NCI-H2029 treated with DMSO at 0.1 percent for 48 hours (cell line): ENCODE results near the gene ABCA12.

Experiments
- DNase-seq: peaks from one replicate; lab custom pipeline; 2025; lab: John Stamatoyannopoulos, UW

The ABCA12 gene

DNA sequence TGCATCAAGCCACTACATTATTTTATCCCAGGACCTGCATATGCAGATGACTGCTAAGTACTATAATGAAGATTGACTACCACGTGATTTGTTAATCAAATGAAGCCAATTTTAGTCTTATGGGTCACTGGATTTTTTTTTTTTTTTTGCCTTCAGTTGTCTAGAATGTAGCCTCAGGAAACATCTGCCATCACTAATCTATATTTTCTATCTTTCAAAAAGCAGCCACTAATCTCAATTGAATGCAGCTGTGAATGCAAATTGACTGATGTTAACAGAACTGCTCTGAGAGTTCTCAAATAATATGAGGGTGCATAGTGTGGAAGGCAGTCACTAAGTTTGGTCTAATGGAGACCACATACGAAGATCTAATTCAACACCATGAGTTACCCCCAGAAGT is 106.3 kb downstream of the ABCA12 start:
- no peak for DNase-seq

DNA sequence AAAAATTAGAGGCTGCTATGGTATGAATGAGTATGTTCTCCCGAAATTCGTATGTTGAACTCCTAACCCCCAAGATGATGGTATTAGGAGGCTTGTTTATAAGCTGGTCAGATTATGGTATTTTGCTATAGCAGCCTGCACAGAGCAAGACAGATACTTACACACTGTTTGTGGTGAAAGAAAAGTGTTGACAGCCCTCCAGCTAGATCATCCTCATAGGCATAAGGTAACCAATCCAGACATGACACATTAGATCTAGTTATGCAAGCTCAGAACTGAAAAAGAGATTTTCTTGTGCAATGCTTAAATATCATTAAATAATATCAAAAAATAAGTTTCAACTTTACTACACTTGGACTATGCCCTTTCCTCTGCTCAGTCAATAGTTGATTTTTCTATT is 107.1 kb downstream of the ABCA12 start:
- no peak for DNase-seq

DNA sequence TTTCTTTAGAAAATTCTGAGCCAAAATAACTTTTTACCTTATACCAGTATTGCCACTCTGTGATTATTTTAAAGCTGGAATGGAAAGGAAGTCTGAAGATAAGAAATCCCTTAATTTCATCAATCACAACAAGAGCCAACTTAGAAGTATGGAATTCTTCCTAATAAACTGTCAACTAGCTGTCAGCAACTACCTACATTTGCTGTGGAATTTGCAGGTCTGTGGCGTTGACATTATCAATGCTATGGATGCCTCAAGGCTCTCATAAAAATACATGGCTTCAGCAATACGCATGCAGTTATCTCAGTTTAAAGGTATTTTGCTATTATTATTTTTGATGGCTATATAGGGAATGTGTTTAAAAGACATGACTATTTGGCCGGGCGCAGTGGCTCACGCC is 108.5 kb downstream of the ABCA12 start:
- DNase-seq = no peak

DNA sequence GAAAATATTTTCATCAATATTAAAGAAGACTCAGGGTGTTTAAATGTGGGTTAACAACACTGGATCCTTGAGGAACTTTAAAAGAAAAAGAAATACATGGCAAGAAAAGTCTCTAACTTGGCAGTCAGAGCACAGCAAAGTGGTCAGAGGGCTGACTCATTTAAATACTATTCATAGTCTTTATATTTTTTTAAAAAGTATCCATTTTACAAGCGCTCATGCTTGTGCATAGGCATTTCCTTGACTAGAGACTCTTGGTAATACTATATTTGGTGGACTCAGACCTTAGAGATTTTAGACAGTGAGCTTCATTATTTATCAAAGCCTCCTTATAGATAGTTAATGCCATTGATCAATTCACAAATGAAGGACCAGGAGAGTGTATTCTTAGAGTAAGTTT is 110.2 kb downstream of the ABCA12 start:
- no peak for DNase-seq

DNA sequence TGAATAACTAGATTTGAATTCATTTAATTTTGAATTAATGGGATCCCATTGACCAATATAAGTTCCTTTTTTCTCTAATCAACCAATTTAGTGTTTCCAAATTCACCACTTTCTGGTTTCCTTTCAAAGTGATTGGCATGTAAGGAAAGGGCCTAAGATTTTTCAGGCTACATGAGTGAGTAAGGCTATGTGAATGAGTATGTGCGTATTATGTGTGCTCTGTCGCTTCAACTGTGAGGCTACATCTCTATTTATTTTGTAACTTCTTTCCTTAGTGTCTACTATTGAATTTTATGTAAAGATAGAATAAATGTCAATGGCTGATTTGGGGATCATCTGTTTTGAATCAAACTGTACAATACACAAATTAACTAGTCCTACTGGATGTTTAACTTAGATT is 110.6 kb downstream of the ABCA12 start:
- DNase-seq = no peak

DNA sequence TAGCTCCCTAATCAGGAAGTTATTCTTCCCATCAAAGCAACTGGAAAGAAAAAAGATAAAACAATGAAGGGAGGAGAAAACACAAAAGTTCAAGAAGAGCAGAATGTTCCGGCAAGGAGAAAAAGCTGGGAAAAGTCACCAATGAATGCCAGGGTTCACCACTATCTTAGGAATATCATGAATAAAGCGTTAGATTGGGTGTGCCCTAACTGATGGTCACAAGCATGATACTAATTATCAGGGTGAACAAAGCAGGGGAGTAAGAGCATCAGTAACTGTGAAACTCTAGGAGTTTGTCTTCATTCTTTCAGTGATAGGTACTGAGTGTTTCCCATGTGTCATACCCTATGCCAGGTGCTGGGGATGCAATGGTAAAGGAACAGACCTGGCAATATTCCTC is 115.5 kb downstream of the ABCA12 start:
- no peak for DNase-seq

DNA sequence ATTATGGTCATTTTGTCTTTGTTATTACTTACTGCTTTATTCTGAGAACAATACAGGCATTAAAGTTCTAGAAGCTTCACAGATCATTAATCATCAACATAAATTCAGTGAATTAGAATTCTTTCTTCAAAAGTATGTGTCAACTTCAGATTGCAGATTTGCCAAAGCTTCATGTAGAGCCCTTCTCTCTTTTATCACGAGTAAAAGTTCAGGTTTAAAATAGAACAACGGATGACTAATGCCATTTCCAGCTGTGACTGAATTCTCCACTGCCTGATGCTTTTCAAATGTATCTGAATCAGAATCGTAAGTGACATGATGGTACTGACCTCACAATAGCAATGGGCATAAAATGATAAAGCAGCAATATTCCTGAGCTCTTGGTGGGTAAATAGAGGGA is 116.0 kb downstream of the ABCA12 start:
- no peak for DNase-seq

DNA sequence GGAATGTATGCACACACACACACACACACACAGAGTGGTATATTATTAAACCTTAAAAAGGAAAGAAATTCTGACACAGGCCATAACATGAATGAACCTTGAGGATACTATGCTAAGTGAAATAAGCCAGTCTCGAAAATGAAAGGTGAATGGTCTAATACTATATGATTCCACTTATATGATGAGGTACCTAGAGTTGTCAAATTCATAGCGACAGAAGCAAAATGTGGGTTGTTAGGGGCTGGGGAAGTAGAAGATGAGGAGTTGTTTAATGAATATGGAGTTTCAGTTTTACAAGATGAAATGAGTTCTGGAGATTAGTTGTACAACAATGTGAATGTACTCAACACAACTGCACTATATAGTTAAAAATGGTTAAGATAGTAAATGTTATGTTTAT is 118.1 kb downstream of the ABCA12 start:
- no peak for DNase-seq

DNA sequence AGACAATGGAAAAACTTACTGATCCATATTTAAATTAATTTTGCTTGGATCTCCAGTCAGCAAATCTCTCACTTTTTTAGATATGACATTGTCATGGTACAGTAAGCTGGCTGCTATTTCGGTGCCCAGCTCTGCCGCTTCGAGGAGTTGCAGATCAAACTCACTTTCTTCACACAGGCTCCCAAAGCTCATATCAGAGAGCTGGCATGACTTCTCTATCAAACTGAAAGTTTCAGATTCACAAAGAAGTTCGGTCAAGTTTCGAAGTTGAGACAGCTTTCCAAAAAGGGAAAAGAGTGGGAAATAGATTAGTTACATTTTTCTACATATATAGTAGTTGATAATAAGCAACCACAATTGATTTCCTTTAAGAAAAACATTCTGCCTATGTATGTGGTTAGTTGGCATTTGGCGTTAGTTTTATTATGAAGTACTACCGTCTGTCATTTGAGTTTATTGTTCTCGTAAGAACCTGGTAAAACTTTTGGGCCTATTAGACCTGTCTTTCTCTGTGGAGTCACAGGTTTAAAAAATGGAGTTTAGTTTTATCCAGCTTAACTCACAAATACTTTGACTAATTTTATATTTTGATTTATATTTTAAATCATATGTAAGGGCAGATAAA is 118.8 kb downstream of the ABCA12 start:
- DNase-seq = no peak

DNA sequence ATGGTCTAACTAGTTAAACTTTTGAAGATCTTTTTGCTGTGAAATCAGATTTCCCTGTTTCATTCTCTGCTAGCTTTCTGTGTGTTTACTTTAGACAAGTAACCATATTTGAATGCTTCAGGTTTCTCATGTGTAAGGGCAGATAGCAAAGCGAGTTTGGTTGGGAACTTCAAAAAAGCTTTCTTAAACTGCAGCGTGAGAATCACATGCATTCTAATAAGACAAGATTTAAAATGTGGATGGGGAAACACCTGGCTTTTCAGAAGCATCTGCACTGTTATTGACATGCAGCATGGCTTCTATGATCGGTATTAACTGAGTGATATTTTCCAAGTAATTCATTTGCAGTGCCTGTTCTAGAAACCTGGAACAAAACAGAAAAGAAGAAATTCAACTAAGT is 119.3 kb downstream of the ABCA12 start:
- no peak for DNase-seq

DNA sequence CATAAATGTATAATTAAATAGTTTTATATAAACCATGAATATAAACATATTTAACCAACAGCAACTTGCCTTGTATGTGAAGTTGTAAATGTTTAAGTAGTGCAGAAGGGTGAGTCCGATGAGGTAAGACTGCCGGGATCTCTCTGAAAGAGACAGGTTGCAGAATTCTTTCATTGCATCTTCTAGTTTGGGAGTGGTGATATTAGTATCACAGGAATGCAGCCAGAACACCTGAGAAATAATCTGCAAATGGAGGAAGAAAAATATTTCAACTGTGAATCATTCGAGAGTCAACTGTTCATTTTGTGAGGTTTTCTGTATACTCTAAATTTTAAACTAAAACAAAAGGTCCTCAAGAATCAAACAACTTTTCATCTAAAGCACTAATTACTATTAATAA is 123.0 kb downstream of the ABCA12 start:
- no peak for DNase-seq

DNA sequence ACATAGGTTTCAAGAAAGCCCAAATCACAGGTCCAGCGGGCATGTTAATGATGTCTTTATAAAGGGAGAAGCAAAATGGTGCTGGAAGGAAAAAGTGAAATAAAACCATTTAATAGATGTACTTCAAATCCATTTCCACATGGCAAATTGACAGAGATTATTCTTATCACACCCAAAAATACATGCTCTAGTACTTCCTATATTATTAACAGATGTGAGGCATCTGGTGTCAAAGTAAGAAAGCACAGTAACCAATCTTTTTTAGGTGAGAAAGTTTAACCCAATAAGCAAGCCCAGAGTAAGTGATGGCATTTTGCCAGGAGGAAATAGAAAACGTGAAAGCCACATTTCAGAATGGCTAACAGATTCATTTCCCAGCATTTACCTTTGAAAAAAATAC is 128.0 kb downstream of the ABCA12 start:
- DNase-seq = no peak

DNA sequence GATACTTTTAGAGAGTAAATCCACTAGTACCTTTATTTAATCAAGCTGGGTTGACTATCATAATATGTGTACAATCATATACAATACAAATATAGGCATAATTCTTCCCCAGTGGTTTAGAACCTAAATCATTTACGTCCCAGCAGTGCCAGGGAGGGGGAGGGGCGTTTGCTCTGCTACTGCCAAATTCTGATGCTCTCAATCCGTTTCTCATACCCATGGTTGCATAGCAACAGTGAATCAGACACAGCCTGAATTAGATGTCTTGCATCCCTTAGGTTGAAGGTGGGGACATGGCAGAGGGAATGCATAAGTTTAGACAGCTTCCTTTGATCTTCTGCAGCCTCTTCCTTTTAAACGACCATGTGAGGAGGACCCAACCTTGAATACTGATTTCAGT is 135.4 kb downstream of the ABCA12 start:
- no peak for DNase-seq

DNA sequence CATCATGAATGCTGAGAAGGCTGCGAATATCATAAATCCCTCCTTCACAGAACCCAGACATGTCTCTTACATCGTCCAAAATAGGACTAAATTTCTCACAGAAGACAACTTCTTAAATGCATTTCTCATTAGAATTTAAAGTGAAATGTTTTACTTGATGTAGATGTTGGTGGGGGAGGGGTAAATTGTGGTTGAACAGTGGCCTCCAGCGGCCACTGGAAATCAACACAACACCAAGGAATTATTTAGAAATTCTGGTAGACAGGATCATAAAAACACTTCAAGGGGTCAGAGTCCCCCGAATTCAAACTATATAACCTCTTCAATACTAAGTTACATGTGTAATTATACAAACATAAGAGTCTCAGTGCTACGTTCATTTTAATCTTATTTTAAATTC is 135.9 kb downstream of the ABCA12 start:
- DNase-seq = peak; percentile 5

DNA sequence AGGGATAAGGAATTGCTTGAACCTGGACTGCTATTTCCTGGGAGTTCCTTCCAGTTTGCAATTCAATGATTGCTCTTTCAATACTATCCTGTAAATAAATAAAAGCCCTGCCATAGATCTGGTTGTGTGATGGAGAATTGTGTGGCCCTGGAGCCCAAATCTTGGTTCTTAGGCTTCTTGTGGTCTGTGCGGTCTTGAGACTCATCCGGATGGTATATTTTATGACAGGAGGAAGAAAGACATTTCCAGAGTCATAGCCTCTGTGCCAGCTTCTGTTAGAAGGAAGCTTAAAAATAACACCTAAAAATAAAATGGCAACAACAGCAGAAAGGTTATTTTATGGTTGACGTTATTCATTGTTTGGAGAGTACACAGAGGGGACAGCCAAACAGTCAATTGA is 137.7 kb downstream of the ABCA12 start:
- no peak for DNase-seq

DNA sequence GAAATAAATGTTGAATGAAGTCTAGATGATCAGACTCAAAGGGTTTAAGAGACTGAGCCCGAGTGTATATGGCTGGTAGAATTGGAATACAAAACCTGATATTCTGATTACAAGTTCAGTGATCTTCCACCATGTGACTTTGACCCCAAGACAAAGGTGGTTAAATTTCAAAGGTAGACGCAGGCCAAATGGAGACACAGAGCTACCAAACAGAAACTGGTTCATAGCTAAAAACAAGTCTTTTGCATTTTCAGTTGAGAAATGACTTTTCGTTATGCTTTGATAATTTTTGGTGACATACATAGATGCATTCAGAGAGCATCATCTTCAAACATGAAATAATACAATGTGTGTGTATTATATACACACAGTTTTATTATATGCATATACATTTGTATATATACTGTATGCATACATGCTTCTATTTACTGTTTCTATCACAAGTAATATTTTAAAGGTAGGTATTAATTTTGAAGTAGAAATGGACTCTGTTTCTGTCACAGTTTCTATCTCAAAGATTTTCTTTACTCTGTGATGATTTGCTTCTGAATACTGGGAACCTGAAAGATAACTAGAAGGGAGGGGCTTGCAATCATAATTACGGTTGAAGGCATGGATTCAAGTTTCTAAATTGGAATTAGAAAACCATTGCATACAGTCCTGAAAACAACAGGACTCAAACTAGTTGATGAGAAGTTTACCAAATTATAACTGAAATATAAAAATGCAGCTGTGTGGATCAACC is 142.3 kb downstream of the ABCA12 start:
- no peak for DNase-seq

DNA sequence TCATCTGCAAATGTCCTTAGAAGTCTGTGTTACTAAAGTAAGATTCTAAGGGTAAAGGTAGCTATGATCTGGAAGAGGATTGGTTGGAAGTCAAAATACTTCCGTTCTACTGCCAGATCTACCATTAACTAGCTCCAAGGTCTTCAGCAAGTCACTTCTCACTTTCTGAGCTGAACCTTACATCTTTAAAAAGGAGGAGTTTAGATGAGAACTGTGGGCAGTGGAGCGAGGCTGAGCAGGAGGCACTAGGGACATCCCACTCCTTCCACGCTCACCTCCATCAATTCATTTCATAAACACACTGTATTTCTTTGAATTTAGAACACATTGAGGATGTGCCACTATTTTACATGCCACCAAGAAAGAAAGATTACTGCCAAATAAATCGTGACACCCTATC is 143.0 kb downstream of the ABCA12 start:
- no peak for DNase-seq

DNA sequence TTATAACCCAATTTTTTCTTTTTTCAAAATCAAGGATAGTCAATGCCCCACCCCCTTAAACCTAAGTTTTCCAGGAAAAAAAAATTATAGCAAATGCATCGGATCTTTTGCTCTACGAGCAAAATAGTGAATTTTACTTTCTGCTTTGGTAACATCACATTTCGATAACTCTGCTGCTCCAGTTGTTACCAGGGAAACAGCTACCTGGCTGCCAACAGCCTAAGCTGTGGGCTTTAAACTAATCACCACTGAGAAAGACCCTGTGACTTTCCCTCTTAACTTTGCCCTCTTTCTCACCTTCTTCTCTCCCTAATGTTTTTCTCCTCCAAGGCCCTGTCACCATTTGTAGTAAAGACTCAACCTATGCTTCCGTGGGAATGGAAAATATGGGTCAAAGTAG is 145.5 kb downstream of the ABCA12 start:
- no peak for DNase-seq

DNA sequence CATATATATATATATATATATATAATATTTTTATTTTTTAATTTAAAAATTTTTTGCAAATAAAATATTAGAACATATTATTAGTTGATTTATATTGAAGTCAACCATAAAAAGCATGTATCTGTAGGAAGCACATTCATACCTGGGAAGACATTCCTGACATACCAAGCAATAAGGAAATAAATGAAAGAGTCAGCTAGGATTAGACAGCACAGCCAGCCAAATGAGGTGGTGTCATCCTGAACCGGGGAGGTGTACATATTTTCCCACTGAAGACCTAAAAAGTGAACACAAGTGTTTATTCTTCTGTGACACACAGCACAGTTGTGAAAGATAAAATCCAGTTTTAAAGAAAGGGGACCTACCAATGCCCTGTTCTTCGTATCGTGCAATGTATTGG is 149.2 kb downstream of the ABCA12 start:
- no peak for DNase-seq

DNA sequence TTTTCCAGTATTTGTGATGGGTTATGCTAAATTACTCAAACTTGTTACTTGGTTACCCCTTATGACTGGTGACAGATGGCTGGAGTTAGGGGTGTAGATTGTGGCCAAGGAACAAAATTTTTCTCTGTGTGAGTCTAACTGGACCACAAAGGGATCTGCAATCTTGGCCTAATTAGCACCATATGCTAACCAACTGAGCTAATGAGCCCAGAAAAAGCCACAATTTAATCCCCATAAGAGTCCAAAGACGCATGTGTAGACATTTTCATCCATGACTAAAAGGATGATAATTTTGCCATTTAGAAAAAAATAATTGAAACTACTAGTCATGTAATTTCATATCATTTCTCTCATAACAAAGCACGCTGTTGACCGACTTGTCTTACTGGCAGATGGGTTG is 151.2 kb downstream of the ABCA12 start:
- no peak for DNase-seq

DNA sequence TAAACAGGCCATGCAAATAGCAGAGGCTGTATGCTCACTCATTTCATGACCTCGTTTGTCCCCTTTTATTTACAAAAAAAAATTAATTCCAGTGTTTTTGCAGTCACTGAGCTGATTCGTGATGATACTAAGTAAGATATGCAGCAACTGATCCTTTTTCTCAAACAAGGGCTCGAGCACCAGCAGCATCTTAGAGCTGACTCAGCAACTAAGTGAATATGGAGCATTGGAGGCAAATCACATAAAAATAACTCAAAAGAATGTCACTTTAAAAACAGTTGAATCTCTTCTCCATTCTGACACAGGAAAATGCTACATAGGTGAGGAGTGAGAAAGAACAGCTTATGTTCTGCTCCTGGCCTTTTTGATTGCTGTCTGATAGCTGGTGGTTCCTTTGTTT is 152.8 kb downstream of the ABCA12 start:
- DNase-seq = no peak

DNA sequence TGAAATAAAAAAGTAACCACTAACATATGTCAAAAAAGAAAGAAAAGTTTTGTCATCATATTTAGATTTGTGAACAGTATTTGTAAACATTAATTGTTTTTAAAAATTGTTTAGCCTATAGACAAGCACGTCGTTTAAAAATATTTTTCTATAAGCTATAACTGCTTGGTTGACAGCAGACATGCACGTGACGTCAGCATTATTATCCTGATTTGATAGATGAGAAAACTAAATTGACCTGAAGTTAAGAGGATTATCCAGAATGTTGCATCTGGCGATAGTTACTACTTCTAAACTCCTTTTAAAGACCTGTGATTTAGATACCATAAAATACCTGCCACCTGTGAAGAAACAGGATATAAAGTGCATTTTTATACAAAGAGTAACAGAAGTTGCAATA is 172.0 kb downstream of the ABCA12 start:
- DNase-seq = no peak

DNA sequence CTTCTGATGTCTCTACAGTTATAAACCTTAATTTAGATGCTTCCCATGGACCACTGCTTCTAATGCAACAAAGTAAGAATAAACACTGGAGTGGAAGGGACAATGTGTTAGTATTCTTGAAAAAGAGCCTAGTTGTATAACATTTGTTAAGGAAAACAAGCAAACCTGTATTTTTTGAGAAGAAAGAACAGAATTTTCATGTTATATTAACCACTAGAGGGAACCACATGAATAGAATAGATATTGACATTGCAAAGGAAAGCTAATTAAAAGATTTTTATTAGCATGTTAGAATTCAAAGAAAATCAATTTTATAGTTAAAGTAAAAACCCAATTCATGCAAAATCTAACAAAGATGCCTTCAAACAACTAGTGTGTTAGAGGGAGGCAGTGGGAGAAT is 177.7 kb downstream of the ABCA12 start:
- DNase-seq = no peak

DNA sequence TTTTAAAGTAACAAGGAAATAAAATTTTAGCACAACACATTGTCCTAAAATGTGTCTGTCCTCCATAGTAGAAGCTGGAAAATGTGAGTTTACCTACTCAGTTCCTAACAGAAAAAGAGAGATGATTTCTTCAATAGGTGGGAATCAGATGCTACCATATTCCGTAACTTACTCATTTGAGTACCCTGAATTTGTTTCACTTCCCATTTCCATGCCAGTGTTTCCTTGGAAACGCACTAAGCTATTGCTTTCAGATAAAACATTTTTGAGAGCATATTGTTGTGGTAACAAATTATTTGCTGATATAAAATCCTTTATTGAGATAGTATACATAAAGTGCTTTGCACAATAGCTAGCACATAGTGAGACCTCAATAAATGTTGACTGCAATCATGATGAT is 191.5 kb downstream of the ABCA12 start:
- DNase-seq = no peak
